ENCODE results near the gene ACSS1. TPM values are rescaled to one million over a fixed set of nuclear protein-coding genes. Genes with fewer than 3 reads are reported as not detected.

Gene ACSS1
- total and polyA plus RNA-seq, 2 of the 8 experiments (the other 6 are each of a cell fraction or from before 2014, with no cell fraction given) = 2.6 to 3.4 TPM

DNA sequence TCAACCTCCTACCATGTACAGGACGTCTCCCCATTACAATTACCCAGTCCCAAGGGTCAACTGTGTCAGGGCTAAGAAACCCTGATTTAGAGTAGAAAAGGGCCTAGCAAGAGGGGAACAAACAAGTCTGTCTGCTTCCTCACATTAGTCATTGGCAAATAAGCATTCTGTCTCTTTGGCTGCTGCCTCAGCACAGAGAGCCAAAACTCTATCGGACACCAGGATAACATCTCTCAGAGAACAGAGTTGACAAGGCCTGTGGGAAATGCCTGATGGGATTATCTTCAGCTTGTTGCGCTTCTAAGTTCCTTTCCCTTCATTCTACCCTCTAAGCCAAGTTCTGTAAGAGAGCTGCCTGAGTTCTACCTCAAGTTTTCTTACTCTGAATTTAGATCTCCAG lies 43.0 kb upstream of the ACSS1 start:
- Histone ChIP-seq H3K4ac (replicated peaks; ENCODE audit: insufficient read length, low read depth, low read length) (no peak overlapping the region), H3K4me2 (ENCODE audit: insufficient read depth in 1 of 2, low read depth in 2 of 2, low read length in 2 of 2) (no peak overlapping the region), H3K14ac (ENCODE audit: insufficient read length) (no peak overlapping the region), H3K23me2 (ENCODE audit: low read depth, low read length) (no peaks in the 10 kb centered on the region), H3K4me3 (ENCODE audit: extremely low read depth in 1 of 4, insufficient read depth in 2 of 4, low read depth in 3 of 4, low read length in 4 of 4) (no peak overlapping the region), H3K23ac (ENCODE audit: insufficient read length) (no peak overlapping the region), H2BK5ac (ENCODE audit: low read depth, low read length) (no peak overlapping the region), H3K18ac (ENCODE audit: extremely low read depth, low read length) (no peak overlapping the region), H2BK12ac (ENCODE audit: low read depth, low read length) (no peak overlapping the region), H3K36me3 (ENCODE audit: control insufficient read depth in 2 of 4, insufficient read depth in 4 of 4, low read length in 3 of 4) (no peaks in the 10 kb centered on the region), H2BK120ac (replicated peaks; ENCODE audit: low read depth, low read length) (no peak overlapping the region), H4K5ac (ENCODE audit: insufficient read length, low read depth, low read length) (no peak overlapping the region), H2AFZ (ENCODE audit: low read length) (no peak overlapping the region), H3K79me1 (ENCODE audit: low read depth, low read length) (no peaks in the 10 kb centered on the region), H3K4me1 (replicated peaks in 1 of 4; ENCODE audit: control insufficient read depth in 3 of 4, insufficient read depth in 4 of 4, low read length in 3 of 4) (no peaks in the 10 kb centered on the region), H3K27ac (ENCODE audit: low read depth, low read length) (no peak overlapping the region), H2BK15ac (ENCODE audit: low read length) (no peak overlapping the region), H2AK5ac (ENCODE audit: low read depth, low read length) (no peak overlapping the region), H2BK20ac (ENCODE audit: low read length) (no peak overlapping the region), H3K9ac (replicated peaks in 1 of 4; ENCODE audit: extremely low read depth in 1 of 4, low read depth in 3 of 4, low read length in 3 of 4) (no peak overlapping the region), H4K8ac (ENCODE audit: extremely low read depth, insufficient read depth, low read length) (no peak overlapping the region), H3K9me3 (ENCODE audit: insufficient read depth in 2 of 2, low read depth in 1 of 2, low read length in 1 of 2) (peaks cover 3 to 4% of the 10 kb centered on the region in 2 experiments; a peak in 2 of 4 replicates), H3K27me3 (replicated peaks in 1 of 4; ENCODE audit: control insufficient read depth in 3 of 4, extremely low read depth in 1 of 4, insufficient read depth in 3 of 4, low read length in 3 of 4) (no peaks in the 10 kb centered on the region), H3K79me2 (ENCODE audit: control insufficient read depth in 1 of 2, insufficient read depth in 2 of 2, low read length in 2 of 2) (no peaks in the 10 kb centered on the region), H4K20me1 (replicated peaks in 1 of 2; ENCODE audit: control insufficient read depth in 1 of 2, insufficient read depth in 2 of 2, low read length in 2 of 2) (no peaks in the 10 kb centered on the region), H4K91ac (replicated peaks; ENCODE audit: insufficient read length, low read length) (no peak overlapping the region), H3K56ac (replicated peaks; ENCODE audit: insufficient read length, low read depth, low read length) (no peak overlapping the region)
- DNase-seq (ENCODE audit: low read depth in 1 of 2, low spot score in 2 of 2) (peak in 1 of 2 experiments; percentile 24), FAIRE-seq (no peak)
- CTCF ChIA-PET (ENCODE audit: partially characterized antibody) = interaction anchor here (0.8 to 1.4 kb wide), 3 partner anchors 13 to 78 kb away, joined by 3 to 4 read pairs (median 3); no protein-coding TSS in a partner anchor
- WGBS, 2 experiments (ENCODE audit: extremely low coverage in 1 of 2, insufficient coverage in 1 of 2, insufficient read length in 1 of 2, insufficient replicate concordance in 2 of 2, low coverage in 1 of 2, low lambda C conversion rate in 2 of 2, missing lambda C conversion rate in 1 of 2) = 82% methylated on average over 3 of the region's 3 CpGs; no CpG with 5 or more reads in 1 of the 2 experiments
- POLR2A ChIA-PET (ENCODE audit: partially characterized antibody) = no interaction called here
- TF ChIP-seq TCF12 (IDR thresholded peaks at IDR 0.05; ENCODE audit: low read depth, low read length) (no peak), POLR2A (IDR thresholded peaks at IDR 0.05; ENCODE audit: control extremely low read depth in 1 of 2, low read depth in 2 of 2, low read length in 2 of 2) (no peak), TEAD4 (IDR thresholded peaks at IDR 0.05; ENCODE audit: low read depth, low read length) (no peak), KDM4A (IDR thresholded peaks at IDR 0.05; ENCODE audit: low read depth, low read length, severe bottlenecking) (no peak), SIX5 (IDR thresholded peaks at IDR 0.05; ENCODE audit: low read depth, low read length) (no peak), JUN (IDR thresholded peaks at IDR 0.05; ENCODE audit: low read depth, low read length) (no peak), SP4 (IDR thresholded peaks at IDR 0.05; ENCODE audit: low read length) (no peak), ASH2L (IDR thresholded peaks at IDR 0.05; ENCODE audit: low read length) (no peak), POU5F1 (IDR thresholded peaks at IDR 0.05; ENCODE audit: low read depth, low read length) (no peak), HDAC2 (IDR thresholded peaks at IDR 0.05; ENCODE audit: borderline replicate concordance in 1 of 2, low read depth in 2 of 2, low read length in 2 of 2) (no peak), SIN3A (conservative IDR thresholded peaks at IDR 0.05 in 1 of 2, IDR thresholded peaks at IDR 0.05 in 1 of 2; ENCODE audit: low read depth in 1 of 2, low read length in 2 of 2) (no peak), E2F6 (IDR thresholded peaks at IDR 0.05) (no peak), SIRT6 (IDR thresholded peaks at IDR 0.05; ENCODE audit: low read length) (no peak)
- TF ChIP-seq, protein P1, sequence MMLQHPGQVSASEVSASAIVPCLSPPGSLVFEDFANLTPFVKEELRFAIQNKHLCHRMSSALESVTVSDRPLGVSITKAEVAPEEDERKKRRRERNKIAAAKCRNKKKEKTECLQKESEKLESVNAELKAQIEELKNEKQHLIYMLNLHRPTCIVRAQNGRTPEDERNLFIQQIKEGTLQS (IDR thresholded peaks at IDR 0.05; ENCODE audit: insufficient read depth, low read depth, low read length) = no peak
